HepG2 (cell line): Measurements from ENCODE around the gene ONECUT1. TPM values are rescaled to one million over a fixed set of nuclear protein-coding genes. Genes with fewer than 3 reads are reported as not detected.

ENCODE experiments used
- ATF2 ChIP-seq: sonication (generic); formaldehyde crosslinking; IDR thresholded peaks from 2 replicates; pipeline ENCODE4 v1.4.0; 2020; ENCODE audit warnings: missing genetic modification reagents
- ATF3 ChIP-seq: sonication (generic); formaldehyde crosslinking; IDR thresholded peaks from 2 replicates; pipeline ENCODE4 v1.4.0; 2020; ENCODE audit warnings: missing genetic modification reagents
- CREB3 ChIP-seq: sonication (generic); formaldehyde crosslinking; IDR thresholded peaks from 2 replicates; pipeline ENCODE4 v1.5.0; 2020; ENCODE audit warnings: missing genetic modification reagents
- FOXM1 ChIP-seq: sonication (generic); formaldehyde crosslinking; IDR thresholded peaks from 2 replicates; pipeline ENCODE4 v1.5.0; 2020; ENCODE audit warnings: missing genetic modification reagents
- HMGXB4 ChIP-seq, 2 experiments: sonication (generic) in 1 of 2; formaldehyde crosslinking in 1 of 2; IDR thresholded peaks; 2 replicates each; pipeline versions ENCODE4 v1.4.0 to v1.6.1; 2018 to 2020; ENCODE audit warnings: missing genetic modification reagents in 2 of 2, borderline replicate concordance in 1 of 2, low read depth in 1 of 2, mild to moderate bottlenecking in 1 of 2, missing biosample characterization in 1 of 2
- KMT2B ChIP-seq: IDR thresholded peaks from 2 replicates; pipeline ENCODE4 v1.6.1; 2016; ENCODE audit warnings: missing genetic modification reagents, missing compliant biosample characterization
- RFXAP ChIP-seq: sonication (generic); formaldehyde crosslinking; IDR thresholded peaks from 2 replicates; pipeline ENCODE4 v1.4.0; 2020; ENCODE audit warnings: missing genetic modification reagents, borderline replicate concordance
- SMAD9 ChIP-seq: sonication (generic); formaldehyde crosslinking; IDR thresholded peaks from 2 replicates; pipeline ENCODE4 v1.5.1; 2020; ENCODE audit warnings: mild to moderate bottlenecking, missing genetic modification reagents
- SNAI1 ChIP-seq: sonication (generic); formaldehyde crosslinking; IDR thresholded peaks from 2 replicates; pipeline ENCODE4 v1.5.0; 2020; ENCODE audit warnings: mild to moderate bottlenecking, missing genetic modification reagents, borderline replicate concordance
- TSC22D2 ChIP-seq: sonication (generic); formaldehyde crosslinking; IDR thresholded peaks from 2 replicates; pipeline ENCODE4 v1.5.1; 2020; ENCODE audit warnings: missing genetic modification reagents, mild to moderate bottlenecking, borderline replicate concordance
- ZNF513 ChIP-seq: sonication (generic); formaldehyde crosslinking; conservative IDR thresholded peaks from 2 replicates; pipeline ENCODE4 v1.5.0; 2020; ENCODE audit warnings: missing genetic modification reagents
- ZNF766 ChIP-seq: sonication (generic); formaldehyde crosslinking; IDR thresholded peaks from 2 replicates; pipeline ENCODE4 v1.5.0; 2020; ENCODE audit warnings: missing genetic modification reagents, borderline replicate concordance
- ZNF800 ChIP-seq: sonication (generic); formaldehyde crosslinking; IDR thresholded peaks from 2 replicates; pipeline ENCODE4 v1.4.0; 2020; ENCODE audit warnings: missing genetic modification reagents
- polyA plus RNA-seq, 8 experiments: library from polyadenylated mRNA; depleted of rRNA in 3 of 8; stranded (reverse) in 7 of 8; unstranded in 1 of 8; fragments of >200 nt; fragmentation: Illumina TruSeq in 4 of 8; extraction: Trizol in 4 of 8; gene quantifications; 2 replicates each; pipeline versions ENCODE4 v1.2.1 to v1.2.3, GENCODE V29; 2011 to 2016; ENCODE audit warnings: low read depth in 4 of 8, missing spikeins in 1 of 8, mixed read lengths in 1 of 8; ENCODE audit not compliant: insufficient read depth in 1 of 8
- total RNA-seq, 5 experiments: library from RNA; depleted of rRNA; stranded (reverse); fragments of >200 nt; fragmentation: Illumina TruSeq; extraction: Trizol; gene quantifications; 2 replicates each; pipeline ENCODE4 v1.2.3, GENCODE V29; 2016; ENCODE audit warnings: low read depth in 1 of 5
- TF ChIP-seq, protein P1 (sequence below): sonication (generic); formaldehyde crosslinking; IDR thresholded peaks from 2 replicates; pipeline ENCODE4 v1.4.0; 2020; ENCODE audit warnings: missing genetic modification reagents, borderline replicate concordance

ONECUT1 gene
- total and polyA plus RNA-seq, 2 of the 13 experiments (the other 11 are each of a cell fraction or from before 2014, with no cell fraction given) = 3.5 to 9.1 TPM

DNA sequence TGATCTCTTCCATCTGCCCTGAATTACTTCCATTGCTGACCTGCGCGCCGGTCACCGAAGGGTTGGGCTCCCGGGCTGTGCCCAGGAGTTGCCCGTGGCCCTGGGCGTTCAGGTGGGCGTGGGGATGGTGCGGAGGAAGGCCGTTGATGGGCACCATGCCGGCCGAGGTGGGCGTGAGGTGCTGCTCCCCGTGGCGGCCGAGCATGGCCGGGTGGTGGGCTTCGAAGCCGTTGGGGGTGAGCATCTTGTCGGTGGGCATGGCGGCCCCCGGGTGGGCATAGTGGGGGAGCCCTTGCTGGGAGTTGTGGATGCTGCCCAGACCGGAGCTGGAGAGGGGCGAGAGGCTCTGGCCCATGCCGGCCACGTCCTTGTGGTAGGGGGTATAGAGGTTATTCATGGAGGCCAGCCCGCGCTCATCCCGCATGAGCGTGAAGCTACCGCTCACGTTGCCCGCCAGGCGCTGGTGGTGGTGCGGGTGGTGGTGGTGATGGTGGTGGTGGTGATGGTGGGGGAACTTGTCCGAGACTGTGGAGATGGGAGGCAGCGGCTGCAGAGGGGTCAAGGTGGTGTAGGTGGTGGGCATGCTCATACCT, 1.0 kb downstream of the ONECUT1 start (continued):
- TF ChIP-seq ATF2 (CRISPR knock-in tag) (no peak), SNAI1 (CRISPR knock-in tag) (no peak), ZNF513 (no peak), RFXAP (CRISPR knock-in tag) (no peak), ATF3 (no peak), TSC22D2 (CRISPR knock-in tag) (no peak), KMT2B (no peak), HMGXB4 (CRISPR knock-in tag; IDR thresholded peaks at IDR 0.05; ENCODE audit: borderline replicate concordance in 1 of 2, low read depth in 1 of 2) (0 out of 4 replicates have a peak, but pooled peaks of 1 of the 2 experiments have one; percentile 33), ZNF800 (CRISPR knock-in tag) (no peak), CREB3 (CRISPR knock-in tag) (no peak), FOXM1 (no peak), ZNF766 (CRISPR knock-in tag) (no peak), SMAD9 (CRISPR knock-in tag) (no peak)
- TF ChIP-seq, protein P1, sequence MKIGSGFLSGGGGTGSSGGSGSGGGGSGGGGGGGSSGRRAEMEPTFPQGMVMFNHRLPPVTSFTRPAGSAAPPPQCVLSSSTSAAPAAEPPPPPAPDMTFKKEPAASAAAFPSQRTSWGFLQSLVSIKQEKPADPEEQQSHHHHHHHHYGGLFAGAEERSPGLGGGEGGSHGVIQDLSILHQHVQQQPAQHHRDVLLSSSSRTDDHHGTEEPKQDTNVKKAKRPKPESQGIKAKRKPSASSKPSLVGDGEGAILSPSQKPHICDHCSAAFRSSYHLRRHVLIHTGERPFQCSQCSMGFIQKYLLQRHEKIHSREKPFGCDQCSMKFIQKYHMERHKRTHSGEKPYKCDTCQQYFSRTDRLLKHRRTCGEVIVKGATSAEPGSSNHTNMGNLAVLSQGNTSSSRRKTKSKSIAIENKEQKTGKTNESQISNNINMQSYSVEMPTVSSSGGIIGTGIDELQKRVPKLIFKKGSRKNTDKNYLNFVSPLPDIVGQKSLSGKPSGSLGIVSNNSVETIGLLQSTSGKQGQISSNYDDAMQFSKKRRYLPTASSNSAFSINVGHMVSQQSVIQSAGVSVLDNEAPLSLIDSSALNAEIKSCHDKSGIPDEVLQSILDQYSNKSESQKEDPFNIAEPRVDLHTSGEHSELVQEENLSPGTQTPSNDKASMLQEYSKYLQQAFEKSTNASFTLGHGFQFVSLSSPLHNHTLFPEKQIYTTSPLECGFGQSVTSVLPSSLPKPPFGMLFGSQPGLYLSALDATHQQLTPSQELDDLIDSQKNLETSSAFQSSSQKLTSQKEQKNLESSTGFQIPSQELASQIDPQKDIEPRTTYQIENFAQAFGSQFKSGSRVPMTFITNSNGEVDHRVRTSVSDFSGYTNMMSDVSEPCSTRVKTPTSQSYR (CRISPR knock-in tag) = no peak
